IMR-90 (cell line): Measurements from ENCODE around the gene P3H1. TPM values are rescaled to one million over a fixed set of nuclear protein-coding genes. Genes with fewer than 3 reads are reported as not detected.

Experiments used
- ATAC-seq: fragments of 200-7000 bp; cut with Tn5 transposase; 2 replicates; pipeline ENCODE4 v1.9.1; 2020; ENCODE audit warnings: low read depth, mild to moderate bottlenecking, moderate library complexity
- BruUV-seq: library from RNA; stranded (reverse); fragments of 400-500 nt; replicated peaks from 2 replicates; lab custom pipeline; 2021; lab: Mats Ljungman, UMichigan
- CTCF ChIA-PET: fragments of 300-600 bp; formaldehyde crosslinking; extraction: SDS; loops from one replicate; lab custom pipeline; 2021; ENCODE audit warnings: antibody characterized with exemption; lab: Yijun Ruan, JAX
- POLR2A ChIA-PET: fragments of 300-600 bp; sonication (Branson Sonifier 250); formaldehyde crosslinking; loops from one replicate; lab custom pipeline; 2022; ENCODE audit warnings: antibody characterized with exemption; ENCODE audit not compliant: unreplicated experiment; lab: Charles Lee
- DNase-seq: peaks from one replicate; pipeline ENCODE4 v3.0.0; 2013
- H2AFZ ChIP-seq: replicated peaks from 2 replicates; pipeline ENCODE3; 2013; ENCODE audit warnings: low read length, mild to moderate bottlenecking; ENCODE audit not compliant: poor library complexity
- H2AK5ac ChIP-seq: 2 replicates; pipeline ENCODE4 v1.6.1; 2013; ENCODE audit warnings: low read depth, low read length, inconsistent platforms
- H2AK9ac ChIP-seq: replicated peaks from 2 replicates; pipeline ENCODE3; 2013; ENCODE audit warnings: mild to moderate bottlenecking, low read depth, low read length, moderate library complexity; ENCODE audit not compliant: poor library complexity
- H2BK120ac ChIP-seq: 2 replicates; pipeline ENCODE4 v1.6.1; 2013; ENCODE audit warnings: low read depth, low read length, inconsistent platforms
- H2BK15ac ChIP-seq: 3 replicates; pipeline ENCODE4 v1.6.1; 2013; ENCODE audit warnings: low read depth, low read length, inconsistent platforms
- H2BK20ac ChIP-seq: 2 replicates; pipeline ENCODE4 v1.6.1; 2013; ENCODE audit warnings: low read depth, mild to moderate bottlenecking, inconsistent platforms, low read length, moderate library complexity
- H2BK5ac ChIP-seq: 2 replicates; pipeline ENCODE4 v1.6.1; 2013; ENCODE audit warnings: mild to moderate bottlenecking, low read depth, low read length, inconsistent platforms; ENCODE audit not compliant: poor library complexity, severe bottlenecking
- H3K14ac ChIP-seq: replicated peaks from 2 replicates; pipeline ENCODE4 v1.6.1; 2013; ENCODE audit warnings: low read depth, low read length, inconsistent platforms
- H3K18ac ChIP-seq: 2 replicates; pipeline ENCODE4 v1.6.1; 2013; ENCODE audit warnings: low read depth, low read length, control low read depth
- H3K23ac ChIP-seq: 2 replicates; pipeline ENCODE4 v1.6.1; 2013; ENCODE audit warnings: low read depth, low read length, inconsistent platforms
- H3K27ac ChIP-seq: 2 replicates; pipeline ENCODE4 v1.5.1; 2013; ENCODE audit warnings: mild to moderate bottlenecking, control low read depth, low read length; ENCODE audit not compliant: insufficient read depth
- H3K27me3 ChIP-seq: 2 replicates; pipeline ENCODE4 v1.6.1; 2013; ENCODE audit warnings: low read length; ENCODE audit not compliant: control insufficient read depth, insufficient read depth
- H3K36me3 ChIP-seq: 2 replicates; pipeline ENCODE4 v1.6.1; 2013; ENCODE audit warnings: low read length, mixed read lengths; ENCODE audit not compliant: control insufficient read depth, insufficient read depth
- H3K4ac ChIP-seq: 2 replicates; pipeline ENCODE4 v1.6.1; 2013; ENCODE audit warnings: low read depth, low read length, inconsistent platforms
- H3K4me1 ChIP-seq: 2 replicates; pipeline ENCODE4 v1.6.1; 2013; ENCODE audit warnings: low read length, mixed read lengths; ENCODE audit not compliant: control insufficient read depth, insufficient read depth
- H3K4me2 ChIP-seq: 2 replicates; pipeline ENCODE4 v1.6.1; 2013; ENCODE audit warnings: low read depth, mild to moderate bottlenecking, control low read depth, low read length, moderate library complexity
- H3K4me3 ChIP-seq: 2 replicates; pipeline ENCODE4 v1.5.1; 2013; ENCODE audit warnings: low read depth, mild to moderate bottlenecking, control low read depth, low read length, moderate library complexity; ENCODE audit not compliant: insufficient read depth
- H3K56ac ChIP-seq: 2 replicates; pipeline ENCODE4 v1.6.1; 2013; ENCODE audit warnings: low read length, inconsistent platforms; ENCODE audit not compliant: insufficient read depth; ENCODE audit errors: extremely low read depth
- H3K79me1 ChIP-seq, 2 experiments: 2 replicates each; pipeline ENCODE4 v1.6.1; 2013; ENCODE audit warnings: low read length in 2 of 2, inconsistent platforms in 1 of 2, low read depth in 1 of 2
- H3K9ac ChIP-seq: 2 replicates; pipeline ENCODE4 v1.6.1; 2013; ENCODE audit warnings: low read depth, low read length, control low read depth
- H3K9me1 ChIP-seq: 2 replicates; pipeline ENCODE4 v1.6.1; 2013; ENCODE audit warnings: low read length, inconsistent platforms; ENCODE audit not compliant: insufficient read depth
- H3K9me3 ChIP-seq: 2 replicates; pipeline ENCODE4 v1.6.1; 2013; ENCODE audit warnings: low read length; ENCODE audit not compliant: control insufficient read depth, insufficient read depth
- H4K20me1 ChIP-seq: 2 replicates; pipeline ENCODE4 v1.6.1; 2013; ENCODE audit warnings: low read length, inconsistent platforms; ENCODE audit not compliant: insufficient read depth
- H4K5ac ChIP-seq: 2 replicates; pipeline ENCODE4 v1.6.1; 2013; ENCODE audit warnings: mild to moderate bottlenecking, low read depth, low read length, control low read depth
- H4K8ac ChIP-seq, 2 experiments: 2 replicates each; pipeline ENCODE4 v1.6.1; 2013; ENCODE audit warnings: low read depth in 2 of 2, low read length in 2 of 2, control low read depth in 1 of 2, inconsistent platforms in 1 of 2
- H4K91ac ChIP-seq: 2 replicates; pipeline ENCODE4 v1.6.1; 2013; ENCODE audit warnings: low read depth, low read length, inconsistent platforms; ENCODE audit not compliant: insufficient read depth
- ELK1 ChIP-seq: fragments of 150-350 bp; IDR thresholded peaks from 2 replicates; pipeline ENCODE4 v1.6.1; 2016; ENCODE audit warnings: low read depth, mild to moderate bottlenecking, low read length, moderate library complexity, borderline replicate concordance
- RCOR1 ChIP-seq: IDR thresholded peaks from 2 replicates; pipeline ENCODE4 v1.6.1; 2012; ENCODE audit warnings: mild to moderate bottlenecking, low read length, improper control_type of control experiment; ENCODE audit not compliant: insufficient replicate concordance
- RFX5 ChIP-seq: IDR thresholded peaks from 2 replicates; pipeline ENCODE4 v1.8.0; 2012; ENCODE audit warnings: low read depth, mild to moderate bottlenecking, low read length, moderate library complexity
- WGBS, 2 experiments: methylation state at CpG; one replicate each; pipeline versions ENCODE4 v1.1.5 to v1.1.7; 2013; ENCODE audit warnings: missing lambda C conversion rate in 2 of 2; ENCODE audit not compliant: insufficient read length in 1 of 2; ENCODE audit errors: extremely low coverage in 2 of 2; 5-methylcytosine and 5-hydroxymethylcytosine counted together
- dilution Hi-C: fragments of 300-500 bp; cut with HindIII; formaldehyde crosslinking; loops from one replicate; pipeline ENCODE4 v1.14.3; 2018; ENCODE audit warnings: low sequenced_read_pairs; ENCODE audit not compliant: unreplicated experiment
- in situ Hi-C: fragments of 300-500 bp; cut with MboI; formaldehyde crosslinking; loops from 3 replicates; pipeline ENCODE4 v1.14.3; 2019; ENCODE audit warnings: low sequenced_read_pairs, inconsistent platforms, mixed read lengths
- intact Hi-C: fragments of 100-400 bp; cut with micrococcal nuclease; formaldehyde crosslinking; loops from 2 replicates; pipeline ENCODE4 v1.10.0; 2022
- polyA plus RNA-seq, 3 experiments: library from polyadenylated mRNA; depleted of rRNA; stranded (reverse); fragments of >200 nt; gene quantifications; 2 replicates each; pipeline ENCODE4 v1.2.3, GENCODE V29; 2012; ENCODE audit warnings: low replicate concordance in 1 of 3
- total RNA-seq: library from RNA; depleted of rRNA; stranded (reverse); fragments of >200 nt; gene quantifications from 2 replicates; pipeline ENCODE4 v1.2.3, GENCODE V29; 2012

The P3H1 gene
- total and polyA plus RNA-seq, 2 of the 4 experiments (the other 2 are of a cell fraction) = 108 to 210 TPM

GRCh38 chr1:42767510-42768000, 727 bp upstream of the P3H1 start:
- Histone ChIP-seq H2AK9ac (peak overlapping the region; percentile 93), H2BK5ac (peak overlapping the region; percentile 47), H3K9ac (peak overlapping the region; percentile 79), H3K4me3 (peak overlapping the region; percentile 71), H2BK15ac (no peak overlapping the region), H4K5ac (peak overlapping the region; percentile 6; the same call in 1 of the 2 replicates), H4K91ac (no peak overlapping the region; the same call in 1 of the 2 replicates), H3K4ac (peak overlapping the region; percentile 79), H2AK5ac (peak overlapping the region; percentile 78), H3K27ac (peak overlapping the region; percentile 67), H4K20me1 (peaks cover 26% of the 10 kb centered on the region), H2AFZ (peak overlapping the region; percentile 98), H3K14ac (peak overlapping the region; percentile 76), H3K9me1 (peaks cover 3% of the 10 kb centered on the region; the same call in 1 of the 2 replicates), H4K8ac (peak overlapping the region; percentile 14 to 71; a peak in 1 of 4 replicates), H3K36me3 (no peaks in the 10 kb centered on the region), H3K9me3 (no peaks in the 10 kb centered on the region), H3K27me3 (no peaks in the 10 kb centered on the region), H3K4me1 (no peaks in the 10 kb centered on the region), H3K56ac (peak overlapping the region; percentile 56; the same call in 1 of the 2 replicates), H3K79me1 (peaks cover 20 to 51% of the 10 kb centered on the region in 2 experiments), H3K18ac (no peak overlapping the region), H2BK120ac (no peak overlapping the region), H3K4me2 (peak overlapping the region; percentile 99), H3K23ac (peak overlapping the region; percentile 88), H2BK20ac (no peak overlapping the region)
- ATAC-seq = peak; percentile 0; the same call in 1 of the 2 replicates
- ChIA-PET POLR2A (interaction anchor here (0.6 kb wide), 1 partner anchor 11 kb away, joined by 3 read pairs; no protein-coding TSS in a partner anchor), CTCF (interaction anchor here (1.3 kb wide), 1 partner anchor 16 kb away, joined by 5 read pairs; no protein-coding TSS in a partner anchor)
- dilution Hi-C loops (no loop called here), intact Hi-C loops (loop anchor here (5.0 to 10.0 kb wide), 3 partner anchors 50 to 433 kb away; partner anchors contain the start of genes ERMAP, FOXJ3, SVBP and YBX1), in situ Hi-C loops (no loop called here)
- no peak for TF ChIP-seq ELK1
- no peak for TF ChIP-seq RCOR1
- no peak for TF ChIP-seq RFX5
- DNase-seq = no peak
- no TSS peak for BruUV-seq
- WGBS, 2 experiments = no CpG with 5 or more reads among the region's 23 CpGs
